BE2C (cell line): ENCODE measurements around the gene PTAR1.
"Not testable (repeated sequence)": the region's sequence is repeated elsewhere in the genome, so short reads cannot be mapped to it uniquely, and the experiment has no call there.

Experiments used
- DNase-seq: peaks from one replicate; pipeline ENCODE4 v3.0.0-alpha.2; 2020
- H3K27me3 ChIP-seq: fragments of 250-450 bp; sonication (Bioruptor Pico); 2 replicates; pipeline ENCODE4 v1.5.1; 2020; ENCODE audit warnings: mild to moderate bottlenecking
- H3K36me3 ChIP-seq: fragments of 250-450 bp; sonication (Bioruptor Pico); 2 replicates; pipeline ENCODE4 v1.5.1; 2020; ENCODE audit warnings: mild to moderate bottlenecking
- H3K4me1 ChIP-seq: fragments of 250-450 bp; sonication (Bioruptor Pico); 2 replicates; pipeline ENCODE4 v1.5.1; 2020
- H3K4me3 ChIP-seq: 2 replicates; pipeline ENCODE4 v1.5.1; 2011; ENCODE audit warnings: low read depth, low read length
- H3K9me3 ChIP-seq: fragments of 250-450 bp; sonication (Bioruptor Pico); 2 replicates; pipeline ENCODE4 v1.5.1; 2020
- TF ChIP-seq, protein P1 (sequence below): IDR thresholded peaks from 2 replicates; pipeline ENCODE4 v1.5.1; 2012; ENCODE audit warnings: mild to moderate bottlenecking, low read depth, low read length

PTAR1 gene

DNA sequence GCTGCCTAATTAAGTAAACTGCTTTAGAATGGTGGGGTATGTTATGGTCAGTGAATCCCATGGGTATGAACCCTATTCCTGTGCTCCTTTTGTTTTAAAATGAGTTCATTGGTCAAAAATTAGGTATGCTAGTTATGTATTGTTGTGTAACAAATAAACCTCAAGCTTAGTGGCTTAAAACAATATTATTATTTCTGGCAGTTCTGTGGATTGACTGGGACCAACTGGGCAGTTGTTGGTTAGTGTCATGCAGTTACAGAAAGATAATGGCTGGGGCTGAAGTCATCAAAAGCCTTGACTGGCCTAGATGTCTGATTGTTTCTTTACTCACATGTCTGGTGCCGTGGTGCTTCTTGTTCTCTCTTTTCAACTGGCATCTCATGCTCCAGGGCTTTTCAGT lies 8.9 kb upstream of the PTAR1 start:
- Histone ChIP-seq H3K9me3 (no peaks in the 10 kb centered on the region), H3K36me3 (no peaks in the 10 kb centered on the region), H3K27me3 (no peaks in the 10 kb centered on the region), H3K4me3 (no peak overlapping the region), H3K4me1 (peaks cover 5% of the 10 kb centered on the region; the same call in 1 of the 2 replicates)
- DNase-seq, result no peak
- TF ChIP-seq, protein P1, sequence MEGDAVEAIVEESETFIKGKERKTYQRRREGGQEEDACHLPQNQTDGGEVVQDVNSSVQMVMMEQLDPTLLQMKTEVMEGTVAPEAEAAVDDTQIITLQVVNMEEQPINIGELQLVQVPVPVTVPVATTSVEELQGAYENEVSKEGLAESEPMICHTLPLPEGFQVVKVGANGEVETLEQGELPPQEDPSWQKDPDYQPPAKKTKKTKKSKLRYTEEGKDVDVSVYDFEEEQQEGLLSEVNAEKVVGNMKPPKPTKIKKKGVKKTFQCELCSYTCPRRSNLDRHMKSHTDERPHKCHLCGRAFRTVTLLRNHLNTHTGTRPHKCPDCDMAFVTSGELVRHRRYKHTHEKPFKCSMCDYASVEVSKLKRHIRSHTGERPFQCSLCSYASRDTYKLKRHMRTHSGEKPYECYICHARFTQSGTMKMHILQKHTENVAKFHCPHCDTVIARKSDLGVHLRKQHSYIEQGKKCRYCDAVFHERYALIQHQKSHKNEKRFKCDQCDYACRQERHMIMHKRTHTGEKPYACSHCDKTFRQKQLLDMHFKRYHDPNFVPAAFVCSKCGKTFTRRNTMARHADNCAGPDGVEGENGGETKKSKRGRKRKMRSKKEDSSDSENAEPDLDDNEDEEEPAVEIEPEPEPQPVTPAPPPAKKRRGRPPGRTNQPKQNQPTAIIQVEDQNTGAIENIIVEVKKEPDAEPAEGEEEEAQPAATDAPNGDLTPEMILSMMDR, result no peak

DNA sequence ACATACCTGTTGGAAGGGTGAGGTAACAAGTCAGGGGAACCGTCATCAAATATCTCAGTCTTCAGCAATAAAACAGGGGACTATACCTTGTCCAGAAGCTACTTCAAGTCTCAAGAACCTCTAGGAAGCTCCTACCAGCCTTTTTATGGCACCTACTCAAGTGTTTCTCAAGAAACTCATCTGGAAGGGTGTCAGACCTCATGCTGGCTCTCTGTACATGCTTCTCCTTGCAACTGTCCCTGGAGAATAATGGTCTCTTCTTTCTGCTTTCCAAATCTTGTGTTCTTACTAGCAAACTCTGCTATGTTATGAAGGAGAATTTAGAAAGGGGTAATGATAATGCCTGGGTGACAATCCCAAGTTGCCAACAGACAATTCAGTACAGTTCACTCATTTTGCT lies 8.3 kb upstream of the PTAR1 start:
- no peaks in the 10 kb centered on the region for H3K9me3 ChIP-seq
- no peak for DNase-seq
- no peak overlapping the region for H3K4me3 ChIP-seq
- no peaks in the 10 kb centered on the region for H3K36me3 ChIP-seq
- H3K4me1 ChIP-seq, result peaks cover 5% of the 10 kb centered on the region; the same call in 1 of the 2 replicates
- no peaks in the 10 kb centered on the region for H3K27me3 ChIP-seq
- TF ChIP-seq, protein P1, result no peak

- not testable (repeated sequence) for H3K4me1 ChIP-seq, DNase-seq, H3K36me3 ChIP-seq, H3K27me3 ChIP-seq, H3K4me3 ChIP-seq, H3K9me3 ChIP-seq
Measured at GRCh38 chr9:69763862-69764261, 4.1 kb upstream of the PTAR1 start.

DNA sequence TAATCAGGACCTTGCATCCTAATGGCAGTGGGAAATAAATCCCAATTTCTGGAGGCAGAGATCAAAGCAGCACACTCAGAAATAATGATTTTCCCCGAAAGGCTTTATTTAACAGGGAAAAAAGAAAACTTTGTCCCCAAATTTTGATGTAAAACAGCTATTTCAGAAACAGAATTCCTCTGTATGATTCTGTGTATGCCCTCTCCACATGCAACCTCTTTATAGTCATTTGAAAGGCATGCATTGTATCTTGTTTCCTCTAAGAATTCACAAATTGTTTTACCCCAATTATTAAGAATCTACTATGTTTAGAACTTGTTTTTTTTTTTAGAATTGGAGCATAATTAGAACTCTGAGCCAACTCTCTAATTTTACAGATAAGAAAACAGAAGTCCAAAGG lies 2.7 kb upstream of the PTAR1 start:
- TF ChIP-seq, protein P1, result no peak
- Histone ChIP-seq H3K9me3 (no peaks in the 10 kb centered on the region), H3K36me3 (peaks cover 4% of the 10 kb centered on the region; the same call in 1 of the 2 replicates), H3K4me1 (peaks cover 5% of the 10 kb centered on the region; the same call in 1 of the 2 replicates), H3K4me3 (no peak overlapping the region), H3K27me3 (no peaks in the 10 kb centered on the region)
- no peak for DNase-seq

DNA sequence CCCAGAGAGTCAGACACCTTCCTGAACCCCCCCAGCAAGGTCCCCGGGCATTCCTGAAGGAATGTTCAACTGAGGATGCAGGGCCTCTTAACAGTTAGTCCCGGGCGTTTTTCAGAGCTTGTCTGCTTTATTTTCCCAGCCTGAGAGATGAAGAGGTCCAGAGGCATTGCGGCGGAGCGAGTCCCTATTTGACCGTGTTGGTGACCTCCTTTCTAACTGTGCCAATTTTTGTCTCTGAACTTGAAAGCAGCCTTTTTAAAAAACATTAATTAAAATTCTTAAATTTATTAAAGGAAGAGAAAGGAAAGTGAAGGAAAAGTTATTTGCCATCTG lies 433 bp upstream of the PTAR1 start:
- Histone ChIP-seq H3K27me3 (no peaks in the 10 kb centered on the region), H3K4me1 (no peaks in the 10 kb centered on the region; the same call in 1 of the 2 replicates), H3K4me3 (peak overlapping the region; percentile 69), H3K9me3 (no peaks in the 10 kb centered on the region), H3K36me3 (peaks cover 12% of the 10 kb centered on the region)
- DNase-seq, result no peak
- TF ChIP-seq, protein P1, result no peak

GRCh38 chr9:69759021-69759420 lies 790 bp downstream of the PTAR1 start:
- Histone ChIP-seq H3K9me3 (no peaks in the 10 kb centered on the region), H3K36me3 (peaks cover 16% of the 10 kb centered on the region), H3K4me1 (no peaks in the 10 kb centered on the region; the same call in 1 of the 2 replicates), H3K4me3 (peak overlapping the region; percentile 69), H3K27me3 (no peaks in the 10 kb centered on the region)
- TF ChIP-seq, protein P1, result no peak
- no peak for DNase-seq
